Stimulated activated naive CD8-positive, alpha-beta T cell treated with anti-CD3 and anti-CD28 coated beads, Interleukin-15, amount 100 ng/mL, for 72 hours (primary cell): ENCODE results near the gene EEPD1.

Experiments
- ATAC-seq: fragments of 150-1000 bp; cut with Tn5 transposase; 2 replicates; pipeline ENCODE4 v1.10.0; 2021; ENCODE audit warnings: mild to moderate bottlenecking, moderate library complexity
- DNase-seq, 2 donors: peaks; one replicate each; pipeline ENCODE4 v3.0.0; 2021 to 2022
- H3K27ac Mint-ChIP-seq, 2 donors: one replicate each; pipeline ENCODE4 v1.8.0; 2022; ENCODE audit warnings: mild to moderate bottlenecking in 2 of 2, mixed read lengths in 2 of 2, moderate library complexity in 2 of 2
- H3K27me3 Mint-ChIP-seq: one replicate; pipeline ENCODE4 v1.8.0; 2022; ENCODE audit warnings: mixed read lengths
- H3K4me1 Mint-ChIP-seq: one replicate; pipeline ENCODE4 v1.8.0; 2022; ENCODE audit warnings: mild to moderate bottlenecking, mixed read lengths
- H3K4me3 Mint-ChIP-seq, 2 donors: one replicate each; pipeline ENCODE4 v1.8.0; 2022; ENCODE audit warnings: mild to moderate bottlenecking in 2 of 2, mixed read lengths in 2 of 2, moderate library complexity in 1 of 2
- H3K9me3 Mint-ChIP-seq, 2 donors: one replicate each; pipeline ENCODE4 v1.8.0; 2022; ENCODE audit warnings: mixed read lengths in 2 of 2

The EEPD1 gene

DNA sequence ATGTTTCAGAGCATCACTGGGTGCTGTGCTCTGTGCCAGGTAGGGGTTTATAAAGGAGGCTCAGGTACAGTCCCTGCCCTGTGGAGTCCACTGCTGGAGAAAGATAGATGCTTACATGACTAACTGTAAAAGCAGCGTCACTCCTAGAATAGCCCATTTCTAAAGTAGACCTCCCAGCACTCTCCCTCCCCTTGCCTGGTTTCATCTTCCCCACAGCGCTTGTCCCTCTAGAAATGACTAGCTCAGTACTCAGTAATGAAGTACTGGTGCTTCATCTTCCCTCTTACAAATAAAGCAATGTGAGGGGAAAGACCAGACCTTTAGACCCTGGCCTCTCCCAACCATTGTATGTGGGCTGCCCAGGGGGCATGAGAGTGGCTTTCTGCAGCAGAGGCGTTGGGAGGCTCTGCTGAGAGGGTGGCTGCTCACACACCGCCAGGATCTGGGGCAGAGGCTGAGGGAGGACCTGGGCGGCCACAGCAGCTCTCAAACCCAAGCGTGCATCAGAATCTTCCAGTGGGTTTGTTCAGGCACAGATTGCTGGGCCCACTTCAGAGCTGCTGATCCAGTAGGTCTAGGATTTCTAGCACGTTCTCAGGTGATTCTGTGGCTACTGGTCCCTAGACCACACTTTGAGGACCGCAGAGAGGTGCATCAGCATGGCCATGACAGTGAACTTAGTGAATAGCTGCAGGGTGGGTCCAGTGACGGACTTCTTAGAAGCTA lies 126.3 kb downstream of the EEPD1 start:
- ATAC-seq (no peak), DNase-seq (no peak)
- H3K4me1 Mint-ChIP-seq: peaks cover 18% of the 10 kb centered on the region
- no peaks in the 10 kb centered on the region for H3K9me3 Mint-ChIP-seq
- no peaks in the 10 kb centered on the region for H3K27me3 Mint-ChIP-seq
- no peak overlapping the region for H3K27ac Mint-ChIP-seq
- no peak overlapping the region for H3K4me3 Mint-ChIP-seq

DNA sequence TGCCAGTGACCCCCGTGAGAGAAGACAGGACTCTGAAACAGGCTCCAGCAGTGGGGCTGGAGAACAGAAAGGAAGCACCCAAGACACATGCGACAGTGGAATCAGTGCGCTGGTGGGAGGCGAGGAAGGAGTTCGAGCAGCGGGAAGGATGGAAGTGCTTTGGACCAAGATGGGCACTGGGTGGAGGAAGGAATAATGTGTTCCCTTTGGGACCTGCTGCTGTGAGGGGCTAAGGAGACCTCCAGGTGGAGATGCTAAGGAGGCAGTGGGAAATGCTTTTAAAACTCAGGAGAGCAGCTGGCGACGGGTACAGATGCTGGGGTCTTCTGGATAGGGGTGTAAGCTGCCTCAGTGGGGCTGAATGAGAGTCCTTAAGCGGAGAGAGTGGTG lies 126.9 kb downstream of the EEPD1 start:
- Mint-ChIP-seq H3K4me3 (no peak overlapping the region), H3K4me1 (peaks cover 23% of the 10 kb centered on the region), H3K9me3 (no peaks in the 10 kb centered on the region), H3K27ac (peak overlapping the region in 1 of 2 donors; percentile 20), H3K27me3 (no peaks in the 10 kb centered on the region)
- ATAC-seq (no peak), DNase-seq (no peak)

DNA sequence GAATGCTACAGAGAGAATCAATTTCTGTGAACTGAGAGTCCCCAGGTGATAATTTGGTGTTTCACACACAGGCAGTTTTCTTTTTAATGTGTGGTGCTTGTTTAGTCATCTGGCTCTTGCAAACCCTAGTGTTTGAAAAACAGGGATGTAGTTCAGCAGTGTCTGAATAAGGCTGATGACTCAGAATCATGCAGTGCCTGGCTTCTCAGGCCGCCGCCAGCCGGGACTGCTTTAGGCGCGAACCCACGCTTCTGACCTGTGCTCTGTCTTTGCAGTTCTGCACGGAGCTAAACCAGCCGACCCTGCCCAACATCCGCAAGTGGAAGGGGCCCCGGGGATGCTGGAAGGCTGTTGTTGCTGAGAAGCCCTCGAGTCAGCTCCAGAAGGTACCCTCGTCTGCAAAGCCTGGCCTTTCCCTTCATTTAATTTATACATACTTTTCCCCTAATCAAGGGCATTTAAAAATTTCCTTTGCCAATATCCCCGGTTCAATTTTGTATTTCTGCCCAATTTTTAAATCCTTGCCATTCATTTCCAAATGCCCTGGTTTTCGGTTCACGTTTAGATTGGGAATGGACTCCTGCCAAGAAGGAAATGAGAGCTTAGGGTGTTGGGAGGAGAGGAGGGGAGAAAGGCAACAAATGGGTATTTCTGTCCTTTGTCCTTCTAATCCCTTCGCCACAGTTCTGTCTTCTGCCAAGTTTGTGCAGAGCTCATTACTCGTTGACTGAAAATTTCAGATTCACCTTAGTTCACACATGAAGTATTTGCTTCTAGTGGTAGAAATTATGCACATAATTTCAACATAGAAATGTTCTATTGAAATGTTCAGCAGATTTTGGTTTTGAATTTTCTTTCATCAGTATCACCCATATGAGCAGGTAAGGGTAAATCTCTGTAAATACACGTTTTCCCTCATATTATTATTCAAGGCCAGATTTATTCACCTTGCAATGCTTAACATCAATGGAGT lies 128.1 kb downstream of the EEPD1 start:
- Mint-ChIP-seq H3K9me3 (no peaks in the 10 kb centered on the region), H3K27ac (no peak overlapping the region), H3K27me3 (no peaks in the 10 kb centered on the region), H3K4me3 (no peak overlapping the region), H3K4me1 (peaks cover 30% of the 10 kb centered on the region)
- DNase-seq (no peak), ATAC-seq (no peak)

DNA sequence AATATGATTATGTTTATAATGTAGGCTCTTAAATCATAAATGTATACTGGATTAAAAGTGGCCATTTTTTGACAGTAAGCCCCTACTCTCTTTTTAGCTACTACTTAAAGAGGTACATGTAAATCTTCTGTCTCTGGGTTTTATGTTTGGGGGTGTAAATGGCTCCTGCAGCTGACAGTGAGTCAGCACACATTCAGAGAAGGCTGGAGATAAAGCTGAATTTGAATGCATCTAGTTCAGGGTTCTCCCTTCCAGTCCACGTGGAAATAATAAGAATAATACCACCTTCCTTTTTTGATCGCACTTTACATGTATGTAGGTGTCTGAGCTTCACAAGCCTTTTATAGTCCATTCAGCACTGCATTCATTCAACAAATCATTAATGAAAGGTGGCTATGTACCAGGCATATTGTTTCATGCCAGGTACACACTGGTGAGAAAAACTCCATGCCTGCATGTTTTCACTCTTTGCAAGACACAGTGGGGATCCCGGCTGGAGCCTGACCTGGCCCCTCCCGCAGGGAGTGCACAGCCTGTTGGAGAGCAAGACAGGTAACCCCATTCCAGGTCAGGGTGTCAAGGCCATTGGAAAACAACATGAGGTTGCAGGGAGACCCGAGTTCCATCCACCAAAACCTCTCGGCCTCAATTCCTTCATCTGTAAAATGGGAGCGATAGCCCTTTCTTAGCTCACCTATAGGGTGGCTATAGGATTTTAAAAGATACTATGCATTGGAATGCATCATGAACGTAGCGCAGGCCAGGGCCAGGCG lies 129.1 kb downstream of the EEPD1 start:
- no peaks in the 10 kb centered on the region for H3K9me3 Mint-ChIP-seq
- no peaks in the 10 kb centered on the region for H3K27me3 Mint-ChIP-seq
- no peak overlapping the region for H3K4me3 Mint-ChIP-seq
- DNase-seq (no peak), ATAC-seq (no peak)
- H3K27ac Mint-ChIP-seq: no peak overlapping the region
- H3K4me1 Mint-ChIP-seq: peaks cover 40% of the 10 kb centered on the region

DNA sequence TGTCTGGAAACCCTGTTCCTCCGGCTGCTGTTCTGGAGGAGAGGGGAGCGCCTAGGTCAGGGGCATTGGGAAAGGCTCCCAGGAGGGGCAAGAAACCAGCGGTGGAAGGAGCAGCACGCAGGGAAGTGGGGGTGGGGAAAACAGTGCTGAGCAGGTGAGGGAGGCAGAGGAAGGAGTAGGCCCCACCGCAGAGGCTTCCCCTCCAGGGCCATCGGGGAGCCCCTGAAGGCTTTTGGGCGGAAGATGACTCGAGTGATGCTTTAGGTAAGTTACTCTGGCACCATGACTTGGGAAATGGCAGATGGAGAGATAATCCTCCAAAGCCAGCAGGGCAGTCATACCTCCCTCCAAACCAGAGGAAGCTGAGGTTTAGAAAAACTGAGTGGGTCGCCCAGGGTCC lies 130.1 kb downstream of the EEPD1 start:
- ATAC-seq (peak; percentile 16), DNase-seq (no peak)
- Mint-ChIP-seq H3K4me1 (peaks cover 51% of the 10 kb centered on the region), H3K9me3 (no peaks in the 10 kb centered on the region), H3K27me3 (no peaks in the 10 kb centered on the region), H3K4me3 (peak overlapping the region in 1 of 2 donors; percentile 37), H3K27ac (peak overlapping the region; percentile 27 to 83)

DNA sequence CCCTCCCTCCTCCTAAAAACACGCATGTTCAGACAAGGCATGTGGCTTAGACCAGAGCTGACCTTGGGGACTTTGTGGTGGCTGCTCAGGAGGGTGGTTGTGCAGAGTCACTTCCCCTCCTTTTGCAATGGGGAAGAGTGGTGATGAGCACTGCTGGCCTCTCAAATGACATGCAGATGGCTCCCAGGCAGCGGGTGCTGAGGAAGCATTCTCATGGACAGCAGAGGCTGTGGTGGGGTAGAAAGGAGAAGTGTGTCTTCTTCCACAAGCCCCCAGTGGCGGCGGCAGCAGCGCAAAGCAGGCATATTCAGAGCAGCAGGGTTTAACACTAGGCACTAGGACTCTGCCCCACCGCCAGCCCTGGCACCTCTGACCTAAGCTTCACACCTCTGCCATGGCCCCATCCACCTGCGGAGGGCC lies 130.7 kb downstream of the EEPD1 start:
- Mint-ChIP-seq H3K27me3 (no peaks in the 10 kb centered on the region), H3K9me3 (no peaks in the 10 kb centered on the region), H3K27ac (no peak overlapping the region), H3K4me3 (no peak overlapping the region), H3K4me1 (peaks cover 53% of the 10 kb centered on the region)
- ATAC-seq (peak; percentile 31), DNase-seq (no peak)

DNA sequence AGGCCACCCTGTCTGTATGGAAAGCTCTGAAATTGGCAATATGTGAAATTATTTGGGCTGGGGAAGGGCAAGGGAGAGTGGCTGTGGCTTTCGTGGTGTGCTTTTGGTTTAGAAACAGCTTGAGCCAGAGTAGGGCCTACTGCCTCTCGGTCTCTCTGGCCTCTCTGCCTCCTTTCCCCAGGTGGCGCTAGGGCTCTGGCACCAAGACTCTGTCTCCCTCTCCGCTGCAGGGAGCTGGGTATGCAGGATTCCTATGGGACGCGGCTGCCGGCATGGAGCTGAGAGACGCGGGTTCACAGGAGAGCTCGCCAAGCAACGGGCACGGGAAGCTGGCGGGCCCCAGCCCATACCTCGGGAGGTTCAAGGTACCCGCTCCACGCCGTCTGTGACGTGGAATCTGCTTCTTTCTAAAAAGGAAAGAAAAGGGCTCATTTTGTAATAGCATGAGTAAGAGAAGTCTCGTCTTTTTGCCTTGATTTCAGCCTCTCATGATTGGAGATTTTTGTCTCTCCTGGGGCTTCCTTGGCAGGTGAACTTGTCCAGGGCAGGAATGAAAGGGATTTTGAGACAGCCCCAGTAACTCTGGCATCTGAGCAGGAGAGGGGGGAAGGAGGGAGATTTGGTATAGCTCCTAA lies 131.5 kb downstream of the EEPD1 start:
- no peak overlapping the region for H3K4me3 Mint-ChIP-seq
- no peak for DNase-seq
- no peak for ATAC-seq
- peak overlapping the region in 1 of 2 donors; percentile 59 for H3K27ac Mint-ChIP-seq
- H3K27me3 Mint-ChIP-seq: no peaks in the 10 kb centered on the region
- H3K4me1 Mint-ChIP-seq: peaks cover 53% of the 10 kb centered on the region
- H3K9me3 Mint-ChIP-seq: no peaks in the 10 kb centered on the region

DNA sequence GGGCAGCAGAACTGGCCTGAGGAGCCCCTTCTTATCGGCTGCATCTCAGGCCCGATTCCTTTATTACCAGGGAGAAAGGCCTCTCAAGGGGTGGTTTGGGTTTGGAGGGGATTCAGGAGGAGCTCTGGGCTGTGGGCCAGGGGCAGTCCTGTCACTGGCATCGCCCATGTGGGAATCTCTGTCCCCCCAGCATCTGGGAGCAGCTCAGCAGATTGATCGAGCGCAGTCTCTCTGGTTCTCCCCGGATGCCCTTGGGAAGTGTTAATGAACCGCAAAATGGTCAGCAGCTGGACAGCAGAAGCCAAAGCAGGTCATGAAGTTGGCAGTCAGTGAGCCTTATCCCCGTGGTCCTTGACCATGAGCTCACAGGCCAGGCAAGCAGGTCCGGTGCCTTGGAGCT lies 132.2 kb downstream of the EEPD1 start:
- H3K27me3 Mint-ChIP-seq: no peaks in the 10 kb centered on the region

DNA sequence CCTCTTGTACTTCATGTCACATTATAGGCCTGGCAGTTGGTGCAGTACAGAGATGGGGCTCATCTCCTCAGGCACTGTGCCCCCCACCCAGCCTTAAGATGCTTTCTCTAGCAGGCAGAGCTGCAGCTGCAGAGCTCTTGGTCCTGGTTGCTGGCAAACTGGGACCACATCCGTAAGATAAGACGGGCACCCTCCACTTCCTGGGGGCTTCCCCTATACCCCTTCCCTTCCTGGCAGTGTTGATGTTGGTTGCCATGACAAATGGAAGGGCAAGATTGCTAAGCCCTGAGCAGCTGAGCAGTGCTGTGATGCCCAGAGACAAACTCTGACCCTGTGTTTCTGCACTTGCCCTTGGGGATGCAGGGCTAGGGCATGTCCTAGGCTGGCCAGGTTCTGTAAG lies 133.2 kb downstream of the EEPD1 start:
- DNase-seq (peak; percentile 33 to 70), ATAC-seq (peak; percentile 84)
- Mint-ChIP-seq H3K27ac (peak overlapping the region; percentile 99), H3K9me3 (no peaks in the 10 kb centered on the region), H3K4me3 (peak overlapping the region; percentile 55 to 70), H3K27me3 (no peaks in the 10 kb centered on the region), H3K4me1 (peaks cover 55% of the 10 kb centered on the region)

More for the DNA sequence above, 132.2 kb downstream of the EEPD1 start:
- H3K4me1 Mint-ChIP-seq: peaks cover 53% of the 10 kb centered on the region
- H3K9me3 Mint-ChIP-seq: no peaks in the 10 kb centered on the region
- no peak overlapping the region for H3K4me3 Mint-ChIP-seq
- DNase-seq (no peak), ATAC-seq (no peak)
- no peak overlapping the region for H3K27ac Mint-ChIP-seq

DNA sequence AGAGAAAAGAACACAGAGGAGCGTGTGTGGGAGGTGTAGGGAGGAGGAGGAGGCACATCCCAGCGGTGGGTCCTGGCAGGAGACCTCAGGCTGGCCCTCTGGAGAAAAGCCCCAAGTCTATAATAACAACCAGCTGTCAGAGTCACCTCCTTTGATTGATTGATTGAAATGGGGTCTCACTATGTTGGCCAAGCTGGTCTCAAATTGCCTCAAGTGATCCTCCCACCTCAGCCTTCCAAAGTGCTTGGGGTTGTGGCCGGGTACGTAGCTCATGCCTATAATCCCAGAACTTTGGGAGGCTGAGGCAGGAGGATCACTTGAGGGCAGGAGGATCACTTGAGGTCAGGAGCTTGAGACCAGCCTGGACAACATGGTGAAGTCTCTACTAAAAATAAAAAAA lies 133.6 kb downstream of the EEPD1 start:
- peak overlapping the region; percentile 55 to 70 for H3K4me3 Mint-ChIP-seq
- no peaks in the 10 kb centered on the region for H3K9me3 Mint-ChIP-seq
- no peak for ATAC-seq

DNA sequence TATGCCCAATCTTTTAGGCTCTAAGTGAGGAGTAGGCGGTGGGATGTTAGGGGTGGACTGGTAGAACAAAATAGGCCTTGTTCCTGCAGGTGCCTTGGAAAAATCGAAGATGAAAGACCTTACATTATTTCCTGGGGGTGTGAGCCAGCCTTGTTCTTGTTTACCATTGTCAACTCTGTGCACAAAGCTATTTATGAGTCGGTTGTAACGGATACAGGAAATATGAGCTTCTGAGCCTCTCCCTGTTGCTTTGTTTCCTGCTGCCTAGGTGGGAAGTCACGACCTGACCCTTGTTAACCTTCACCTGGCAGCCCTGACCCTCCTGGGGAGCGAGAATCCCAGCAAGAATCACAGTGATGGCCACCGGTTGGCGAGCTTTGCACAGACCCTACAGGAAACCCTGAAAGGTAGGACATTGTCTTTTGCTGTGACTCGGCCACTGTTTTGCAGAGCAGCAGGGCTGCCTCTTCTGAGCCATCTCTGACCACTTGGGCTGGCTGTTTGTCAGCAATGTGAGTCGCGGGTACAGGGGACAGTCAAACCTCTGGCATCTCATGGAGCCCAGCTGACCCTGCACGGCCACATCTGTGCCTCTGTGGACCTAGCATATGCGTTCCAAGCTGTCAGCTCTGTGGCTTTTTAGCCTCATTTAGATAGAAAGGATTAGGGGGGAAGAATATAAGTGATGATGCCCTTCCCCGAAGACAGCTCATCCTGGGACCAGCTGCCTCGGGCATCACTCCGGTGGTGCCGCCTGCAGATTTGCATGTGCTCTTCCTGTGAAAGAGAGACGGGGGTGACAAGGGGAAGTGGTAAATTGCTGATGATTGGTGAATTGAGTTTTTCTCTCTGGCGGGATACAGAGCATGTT lies 134.6 kb downstream of the EEPD1 start:
- H3K27me3 Mint-ChIP-seq: no peaks in the 10 kb centered on the region
- no peaks in the 10 kb centered on the region for H3K9me3 Mint-ChIP-seq
- ATAC-seq: peak; percentile 39
- H3K27ac Mint-ChIP-seq: peak overlapping the region; percentile 77 to 86
- DNase-seq: peak; percentile 6 to 33
- peak overlapping the region; percentile 46 to 72 for H3K4me3 Mint-ChIP-seq
- peaks cover 68% of the 10 kb centered on the region for H3K4me1 Mint-ChIP-seq

More for the DNA sequence above, 133.6 kb downstream of the EEPD1 start:
- Mint-ChIP-seq H3K27ac (peak overlapping the region; percentile 99), H3K4me1 (peaks cover 59% of the 10 kb centered on the region), H3K27me3 (no peaks in the 10 kb centered on the region)
- DNase-seq: no peak

DNA sequence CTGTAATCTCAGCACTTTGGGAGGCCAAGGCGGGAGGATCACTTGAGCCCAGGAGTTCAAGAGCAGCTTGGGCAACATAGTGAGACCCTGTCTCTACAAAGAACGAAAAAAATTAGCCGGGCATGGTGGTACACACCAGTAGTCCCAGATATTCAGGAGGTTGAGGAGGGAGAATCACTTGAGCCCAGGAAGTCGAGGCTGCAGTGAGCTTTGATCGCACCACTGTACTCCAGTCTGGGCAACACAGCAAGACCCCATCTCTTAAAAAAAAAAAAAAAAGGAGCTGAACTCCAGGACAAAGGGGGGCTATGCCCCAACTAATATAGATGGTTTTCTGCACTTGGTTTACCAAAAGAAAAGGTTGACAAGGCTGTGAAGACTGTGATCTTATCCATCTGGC lies 135.4 kb downstream of the EEPD1 start:
- Mint-ChIP-seq H3K4me3 (no peak overlapping the region), H3K9me3 (no peaks in the 10 kb centered on the region), H3K27me3 (no peaks in the 10 kb centered on the region), H3K27ac (no peak overlapping the region), H3K4me1 (peaks cover 59% of the 10 kb centered on the region)
- DNase-seq (no peak), ATAC-seq (no peak)

DNA sequence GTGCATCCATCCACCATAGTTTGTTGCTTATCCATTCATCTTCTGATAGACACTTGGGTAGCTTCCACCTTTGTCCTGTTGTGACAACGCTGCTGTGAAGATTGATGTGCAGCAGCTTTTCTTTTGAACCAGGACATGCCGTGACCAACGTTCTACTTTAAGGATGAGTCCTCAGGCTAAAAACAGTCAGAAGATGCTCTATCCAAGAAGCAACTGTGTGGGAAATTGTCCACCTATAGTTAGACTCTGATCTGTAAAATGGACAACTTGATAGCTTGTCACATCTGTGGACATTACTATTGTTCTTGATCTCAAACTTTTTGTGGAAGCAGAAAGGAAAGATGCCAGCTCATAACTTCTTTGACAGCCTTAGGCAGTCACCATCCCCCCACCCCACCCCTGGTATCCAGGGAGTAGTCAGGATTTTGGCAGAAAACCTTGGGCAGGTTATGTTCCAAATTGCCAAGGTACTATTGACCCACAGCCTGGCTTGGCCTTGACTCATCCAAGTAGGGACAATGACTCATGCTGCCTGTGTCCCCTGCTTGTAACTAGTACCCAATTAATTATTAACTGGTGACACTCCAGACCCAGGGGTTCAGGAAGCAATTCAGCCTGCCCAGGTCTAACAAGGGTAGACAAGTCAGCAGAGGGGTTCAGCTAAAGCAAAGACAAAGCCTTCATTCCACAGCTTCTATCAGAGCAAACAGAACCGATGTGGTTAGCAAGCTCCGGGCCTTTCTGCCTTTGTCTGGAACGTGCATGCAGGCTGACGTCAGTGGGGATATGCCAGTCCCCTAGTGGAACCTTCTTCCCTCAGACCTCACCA lies 137.0 kb downstream of the EEPD1 start:
- no peak overlapping the region for H3K4me3 Mint-ChIP-seq
- ATAC-seq: no peak
- H3K27ac Mint-ChIP-seq: no peak overlapping the region
- no peak for DNase-seq
- no peaks in the 10 kb centered on the region for H3K27me3 Mint-ChIP-seq
- peaks cover 46% of the 10 kb centered on the region for H3K4me1 Mint-ChIP-seq
- H3K9me3 Mint-ChIP-seq: no peaks in the 10 kb centered on the region
